Endometrium (tissue), 2 donors: ENCODE data around the gene SYT1.
A peak's percentile ranks its signal among the peaks of the same experiment; 100 is the strongest.

ENCODE experiments used
- FAIRE-seq: peaks from 2 replicates; lab custom pipeline; 2012; peaks lifted over from hg19 to GRCh38; lab: Jason Lieb, UNC
- donor health status: control.
- donor health status: control.

The SYT1 gene

GRCh38 chr12:79356216-79356615, 491.6 kb downstream of the SYT1 start:
- no peak for FAIRE-seq

GRCh38 chr12:79357048-79357447, 492.5 kb downstream of the SYT1 start:
- no peak for FAIRE-seq

GRCh38 chr12:79358716-79359300, 494.2 kb downstream of the SYT1 start:
- FAIRE-seq, result no peak

GRCh38 chr12:79360286-79360685, 495.7 kb downstream of the SYT1 start:
- no peak for FAIRE-seq

- no peak for FAIRE-seq
These were observed 496.4 kb downstream of the SYT1 start for GRCh38 chr12:79360936-79361335.

GRCh38 chr12:79364197-79364596, 499.6 kb downstream of the SYT1 start:
- FAIRE-seq, result no peak

GRCh38 chr12:79366374-79366773, 501.8 kb downstream of the SYT1 start:
- FAIRE-seq, result no peak

GRCh38 chr12:79367032-79367589, 502.5 kb downstream of the SYT1 start:
- FAIRE-seq, result no peak

GRCh38 chr12:79370021-79370420, 505.4 kb downstream of the SYT1 start:
- FAIRE-seq, result no peak

- FAIRE-seq, result no peak
These were observed 506.7 kb downstream of the SYT1 start for GRCh38 chr12:79371226-79371625.

- FAIRE-seq, result peak; percentile 55
These were observed 509.4 kb downstream of the SYT1 start for GRCh38 chr12:79373896-79374499.

- FAIRE-seq, result no peak
These were observed 510.0 kb downstream of the SYT1 start for GRCh38 chr12:79374545-79374944.

GRCh38 chr12:79375050-79375449, 510.5 kb downstream of the SYT1 start:
- no peak for FAIRE-seq

- FAIRE-seq, result peak; percentile 98
These were observed 513.9 kb downstream of the SYT1 start for GRCh38 chr12:79378496-79378895.

- FAIRE-seq, result no peak
These were observed 515.8 kb downstream of the SYT1 start for GRCh38 chr12:79380402-79380801.

- FAIRE-seq, result no peak
These were observed 517.0 kb downstream of the SYT1 start for GRCh38 chr12:79381248-79382208.

- FAIRE-seq, result no peak
These were observed 520.0 kb downstream of the SYT1 start for GRCh38 chr12:79384551-79384950.

- no peak for FAIRE-seq
These were observed 523.4 kb downstream of the SYT1 start for GRCh38 chr12:79388011-79388410.

- FAIRE-seq, result no peak
These were observed 529.3 kb downstream of the SYT1 start for GRCh38 chr12:79393842-79394241.

GRCh38 chr12:79397609-79398008, 533.0 kb downstream of the SYT1 start:
- no peak for FAIRE-seq

- FAIRE-seq, result no peak
These were observed 535.9 kb downstream of the SYT1 start for GRCh38 chr12:79400481-79400880.

GRCh38 chr12:79402606-79403005, 538.0 kb downstream of the SYT1 start:
- no peak for FAIRE-seq

- FAIRE-seq, result no peak
These were observed 542.4 kb downstream of the SYT1 start for GRCh38 chr12:79406993-79407392.
